Hepatocyte (in vitro differentiated cells): ENCODE results near the gene AKT2. TPM values are rescaled to one million over a fixed set of nuclear protein-coding genes. Genes with fewer than 3 reads are reported as not detected.

Experiments
- DNase-seq: peaks from one replicate; pipeline ENCODE4 v3.0.0-alpha.2; 2016; ENCODE audit warnings: low spot score
- H2AFZ ChIP-seq: fragments of 200-600 bp; sonication (generic); 2 replicates; pipeline ENCODE4 v1.6.0; 2016; ENCODE audit warnings: antibody characterized with exemption, mild to moderate bottlenecking
- H3K27ac ChIP-seq: fragments of 200-600 bp; sonication (generic); 2 replicates; pipeline ENCODE4 v1.5.1; 2016; ENCODE audit warnings: mild to moderate bottlenecking
- H3K27me3 ChIP-seq: fragments of 200-600 bp; sonication (generic); 2 replicates; pipeline ENCODE4 v1.6.1; 2016
- H3K36me3 ChIP-seq: fragments of 200-600 bp; sonication (generic); replicated peaks from 2 replicates; pipeline ENCODE4 v1.5.1; 2016; ENCODE audit warnings: low read depth; ENCODE audit not compliant: insufficient read depth
- H3K4me1 ChIP-seq: fragments of 200-600 bp; sonication (generic); 2 replicates; pipeline ENCODE4 v1.5.1; 2016; ENCODE audit warnings: mild to moderate bottlenecking, moderate library complexity; ENCODE audit not compliant: insufficient read depth
- H3K4me2 ChIP-seq: fragments of 200-600 bp; sonication (generic); 2 replicates; pipeline ENCODE4 v1.6.0; 2016
- H3K4me3 ChIP-seq: fragments of 200-600 bp; sonication (generic); 2 replicates; pipeline ENCODE4 v1.5.1; 2016; ENCODE audit warnings: mild to moderate bottlenecking
- H3K79me2 ChIP-seq: fragments of 200-600 bp; sonication (generic); 2 replicates; pipeline ENCODE4 v1.6.0; 2017; ENCODE audit warnings: mild to moderate bottlenecking
- H3K9me2 ChIP-seq: fragments of 200-600 bp; sonication (generic); replicated peaks from 2 replicates; pipeline ENCODE4 v1.6.0; 2017; ENCODE audit warnings: mild to moderate bottlenecking; ENCODE audit not compliant: insufficient read depth
- H3K9me3 ChIP-seq: fragments of 200-600 bp; sonication (generic); 2 replicates; pipeline ENCODE4 v1.5.1; 2016; ENCODE audit warnings: low read depth, mild to moderate bottlenecking
- H4K20me1 ChIP-seq: fragments of 200-600 bp; sonication (generic); 2 replicates; pipeline ENCODE4 v1.6.0; 2016; ENCODE audit warnings: mild to moderate bottlenecking; ENCODE audit not compliant: insufficient read depth, poor library complexity, severe bottlenecking
- CTCF ChIP-seq: fragments of 200-600 bp; sonication (generic); IDR thresholded peaks from 2 replicates; pipeline ENCODE4 v1.5.1; 2016; ENCODE audit warnings: antibody characterized with exemption, mild to moderate bottlenecking; ENCODE audit not compliant: poor library complexity
- EZH2 ChIP-seq: fragments of 200-600 bp; sonication (generic); IDR thresholded peaks from 2 replicates; pipeline ENCODE4 v1.6.1; 2016; ENCODE audit warnings: antibody characterized with exemption, mild to moderate bottlenecking, borderline replicate concordance
- EZH2phosphoT487 ChIP-seq: fragments of 200-600 bp; sonication (generic); IDR thresholded peaks from one replicate; pipeline ENCODE4 v1.6.1; 2018; ENCODE audit warnings: antibody characterized with exemption, mild to moderate bottlenecking, low read depth, moderate library complexity; ENCODE audit not compliant: unreplicated experiment, severe bottlenecking
- WGBS: methylation state at CpG from one replicate; pipeline ENCODE4 v1.1.6; 2016; ENCODE audit warnings: low lambda C conversion rate; ENCODE audit errors: missing lambda C conversion rate; 5-methylcytosine and 5-hydroxymethylcytosine counted together
- polyA plus RNA-seq: library from polyadenylated mRNA; unstranded; fragments of >200 nt; fragmentation: Nextera tagmentation; extraction: Ambion mirVana; gene quantifications from 2 replicates; pipeline ENCODE4 v1.2.1, GENCODE V29; 2016
- total RNA-seq: library from RNA; depleted of rRNA; stranded (reverse); fragments of >200 nt; gene quantifications from 2 replicates; pipeline ENCODE4 v1.2.3, GENCODE V29; 2014

Gene AKT2
- total and polyA plus RNA-seq, 2 experiments from 2014 or later, result 54.9 to 106 TPM

- Histone ChIP-seq H4K20me1 (peaks cover 50% of the 10 kb centered on the region), H2AFZ (no peak overlapping the region), H3K79me2 (peaks cover 98% of the 10 kb centered on the region), H3K9me2 (no peaks in the 10 kb centered on the region), H3K4me2 (peak overlapping the region; percentile 68), H3K27me3 (no peaks in the 10 kb centered on the region), H3K27ac (peak overlapping the region; percentile 89), H3K36me3 (no peaks in the 10 kb centered on the region), H3K4me3 (no peak overlapping the region), H3K4me1 (peaks cover 52% of the 10 kb centered on the region), H3K9me3 (no peaks in the 10 kb centered on the region)
- WGBS, result 89% methylated on average over 16 of the region's 16 CpGs
- no peak for DNase-seq
- TF ChIP-seq EZH2, result no peak
- no peak for TF ChIP-seq CTCF
- TF ChIP-seq EZH2phosphoT487, result no peak
Measured at GRCh38 chr19:40278361-40279035, 6.6 kb downstream of the AKT2 start.

GRCh38 chr19:40277356-40278059, 7.6 kb downstream of the AKT2 start:
- no peaks in the 10 kb centered on the region for H3K9me3 ChIP-seq
- WGBS, result 92% methylated on average over 8 of the region's 10 CpGs
- H3K27me3 ChIP-seq, result no peaks in the 10 kb centered on the region
- peaks cover 98% of the 10 kb centered on the region for H3K79me2 ChIP-seq
- peak; percentile 3 for DNase-seq
- H3K9me2 ChIP-seq, result no peaks in the 10 kb centered on the region
- H3K4me2 ChIP-seq, result peak overlapping the region; percentile 68
- H2AFZ ChIP-seq, result no peak overlapping the region
- H3K4me3 ChIP-seq, result no peak overlapping the region
- H4K20me1 ChIP-seq, result peaks cover 56% of the 10 kb centered on the region
- no peak for TF ChIP-seq EZH2phosphoT487
- no peak for TF ChIP-seq EZH2
- no peak for TF ChIP-seq CTCF
- H3K36me3 ChIP-seq, result no peaks in the 10 kb centered on the region
- H3K4me1 ChIP-seq, result peaks cover 42% of the 10 kb centered on the region
- H3K27ac ChIP-seq, result no peak overlapping the region

- no peak overlapping the region for H2AFZ ChIP-seq
- H3K4me1 ChIP-seq, result peaks cover 23% of the 10 kb centered on the region
- no peaks in the 10 kb centered on the region for H3K9me2 ChIP-seq
- peaks cover 68% of the 10 kb centered on the region for H4K20me1 ChIP-seq
- no peak for TF ChIP-seq EZH2
- TF ChIP-seq EZH2phosphoT487, result no peak
- TF ChIP-seq CTCF, result no peak
- H3K4me3 ChIP-seq, result no peak overlapping the region
- H3K9me3 ChIP-seq, result no peaks in the 10 kb centered on the region
- no peaks in the 10 kb centered on the region for H3K27me3 ChIP-seq
- peak; percentile 2 for DNase-seq
- H3K27ac ChIP-seq, result no peak overlapping the region
- peaks cover 97% of the 10 kb centered on the region for H3K79me2 ChIP-seq
- WGBS, result 94% methylated on average over 28 of the region's 28 CpGs
- H3K36me3 ChIP-seq, result no peaks in the 10 kb centered on the region
- H3K4me2 ChIP-seq, result no peak overlapping the region
Measured at GRCh38 chr19:40274585-40275544, 10.3 kb downstream of the AKT2 start.
